ENCODE measurements around the gene BDKRB2. TPM values are rescaled to one million over a fixed set of nuclear protein-coding genes. Genes with fewer than 3 reads are reported as not detected.
"Not testable (repeated sequence)": the region's sequence is repeated elsewhere in the genome, so short reads cannot be mapped to it uniquely, and the experiment has no call there.

The BDKRB2 gene
- total RNA-seq, 1 donor from 2014 or later = 10.1 TPM

GRCh38 chr14:96238676-96239265 is 34.1 kb downstream of the BDKRB2 start:
- Mint-ChIP-seq H3K36me3 (peaks cover 21% of the 10 kb centered on the region), H3K27me3 (ENCODE audit: low read depth) (no peaks in the 10 kb centered on the region), H3K27ac (no peak overlapping the region), H3K4me3 (no peak overlapping the region), H3K9me3 (peaks cover 10% of the 10 kb centered on the region), H3K4me1 (peaks cover 7% of the 10 kb centered on the region)
- TF ChIP-seq CTCF (IDR thresholded peaks at IDR 0.05; ENCODE audit: unreplicated experiment) = no peak
- DNase-seq (ENCODE audit: low spot score in 2 of 2, unreplicated experiment in 2 of 2) = no peak

- peak overlapping the region; percentile 30 for H3K27ac Mint-ChIP-seq
- peaks cover 7% of the 10 kb centered on the region for H3K4me1 Mint-ChIP-seq
- peaks cover 10% of the 10 kb centered on the region for H3K9me3 Mint-ChIP-seq
- H3K4me3 Mint-ChIP-seq = no peak overlapping the region
- H3K27me3 Mint-ChIP-seq (ENCODE audit: low read depth) = no peaks in the 10 kb centered on the region
- TF ChIP-seq CTCF (IDR thresholded peaks at IDR 0.05; ENCODE audit: unreplicated experiment) = no peak
- no peak for DNase-seq (ENCODE audit: low spot score in 2 of 2, unreplicated experiment in 2 of 2)
- H3K36me3 Mint-ChIP-seq = peaks cover 25% of the 10 kb centered on the region
These were observed 35.1 kb downstream of the BDKRB2 start for GRCh38 chr14:96239711-96240141.

- peaks cover 28% of the 10 kb centered on the region for H3K36me3 Mint-ChIP-seq
- no peak overlapping the region for H3K27ac Mint-ChIP-seq
- peaks cover 4% of the 10 kb centered on the region for H3K4me1 Mint-ChIP-seq
- no peak overlapping the region for H3K4me3 Mint-ChIP-seq
- peaks cover 17% of the 10 kb centered on the region for H3K9me3 Mint-ChIP-seq
- H3K27me3 Mint-ChIP-seq (ENCODE audit: low read depth) = no peaks in the 10 kb centered on the region
- no peak for DNase-seq (ENCODE audit: low spot score in 2 of 2, unreplicated experiment in 2 of 2)
- no peak for TF ChIP-seq CTCF (IDR thresholded peaks at IDR 0.05; ENCODE audit: unreplicated experiment)
These were observed 36.0 kb downstream of the BDKRB2 start for GRCh38 chr14:96240641-96241040.

GRCh38 chr14:96242126-96242525 is 37.5 kb downstream of the BDKRB2 start:
- Mint-ChIP-seq H3K9me3 (peaks cover 17% of the 10 kb centered on the region), H3K27me3 (ENCODE audit: low read depth) (no peaks in the 10 kb centered on the region), H3K36me3 (peaks cover 34% of the 10 kb centered on the region)

GRCh38 chr14:96243785-96244184 is 39.1 kb downstream of the BDKRB2 start:
- Mint-ChIP-seq H3K27ac (no peak overlapping the region), H3K27me3 (ENCODE audit: low read depth) (no peaks in the 10 kb centered on the region), H3K4me1 (peaks cover 4% of the 10 kb centered on the region), H3K4me3 (no peak overlapping the region), H3K36me3 (peaks cover 34% of the 10 kb centered on the region), H3K9me3 (peaks cover 17% of the 10 kb centered on the region)
- DNase-seq (ENCODE audit: low spot score in 2 of 2, unreplicated experiment in 2 of 2) = no peak
- TF ChIP-seq CTCF (IDR thresholded peaks at IDR 0.05; ENCODE audit: unreplicated experiment) = no peak

More at GRCh38 chr14:96242126-96242525, 37.5 kb downstream of the BDKRB2 start:
- Mint-ChIP-seq H3K4me1 (peaks cover 4% of the 10 kb centered on the region), H3K27ac (no peak overlapping the region), H3K4me3 (no peak overlapping the region)
- no peak for DNase-seq (ENCODE audit: low spot score in 2 of 2, unreplicated experiment in 2 of 2)
- no peak for TF ChIP-seq CTCF (IDR thresholded peaks at IDR 0.05; ENCODE audit: unreplicated experiment)

GRCh38 chr14:96245074-96245473 is 40.4 kb downstream of the BDKRB2 start:
- H3K27me3 Mint-ChIP-seq (ENCODE audit: low read depth); H3K27ac Mint-ChIP-seq; H3K4me3 Mint-ChIP-seq; DNase-seq (ENCODE audit: low spot score in 2 of 2, unreplicated experiment in 2 of 2); H3K4me1 Mint-ChIP-seq: not testable (repeated sequence)
- peaks cover 34% of the 10 kb centered on the region for H3K36me3 Mint-ChIP-seq
- H3K9me3 Mint-ChIP-seq = peaks cover 17% of the 10 kb centered on the region
